NCI-H2171 (cell line): Measurements from ENCODE around the gene TSPAN13.

Experiments
- DNase-seq: peaks from one replicate; lab custom pipeline; 2025; lab: John Stamatoyannopoulos, UW

The TSPAN13 gene

DNA sequence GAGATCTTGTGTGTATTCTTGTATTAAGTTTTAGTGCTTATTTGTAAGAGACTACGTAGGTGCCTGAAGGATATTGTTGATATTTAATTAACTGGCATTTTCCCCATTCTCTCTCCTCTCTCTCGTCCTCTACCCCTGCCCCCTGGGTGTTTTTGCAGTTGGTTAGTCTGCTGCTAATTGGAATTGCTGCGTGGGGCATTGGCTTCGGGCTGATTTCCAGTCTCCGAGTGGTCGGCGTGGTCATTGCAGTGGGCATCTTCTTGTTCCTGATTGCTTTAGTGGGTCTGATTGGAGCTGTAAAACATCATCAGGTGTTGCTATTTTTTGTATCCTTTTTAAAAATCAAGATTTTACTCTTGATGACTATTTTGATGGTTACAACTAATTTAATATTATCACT lies 22.5 kb downstream of the TSPAN13 start:
- DNase-seq: no peak

DNA sequence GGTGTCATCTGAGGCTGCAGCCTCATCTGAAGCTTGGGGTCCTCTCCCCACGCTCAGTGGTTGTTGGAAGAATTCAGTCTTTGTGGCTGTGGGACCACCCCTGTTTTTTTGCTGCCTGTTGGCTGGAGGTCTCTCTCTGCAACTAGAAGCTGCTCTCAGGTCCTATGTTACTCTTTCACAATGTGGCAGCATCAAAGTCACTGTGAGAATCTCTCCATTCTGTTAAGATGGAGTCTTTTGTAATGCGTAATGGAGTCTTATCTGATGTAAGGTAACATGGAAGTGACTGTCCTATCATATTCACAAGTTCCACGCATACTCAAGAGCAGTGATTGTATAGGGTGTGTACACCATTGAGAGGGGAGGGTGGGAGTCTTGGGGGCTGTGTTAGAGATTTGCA lies 24.9 kb downstream of the TSPAN13 start:
- DNase-seq: no peak

DNA sequence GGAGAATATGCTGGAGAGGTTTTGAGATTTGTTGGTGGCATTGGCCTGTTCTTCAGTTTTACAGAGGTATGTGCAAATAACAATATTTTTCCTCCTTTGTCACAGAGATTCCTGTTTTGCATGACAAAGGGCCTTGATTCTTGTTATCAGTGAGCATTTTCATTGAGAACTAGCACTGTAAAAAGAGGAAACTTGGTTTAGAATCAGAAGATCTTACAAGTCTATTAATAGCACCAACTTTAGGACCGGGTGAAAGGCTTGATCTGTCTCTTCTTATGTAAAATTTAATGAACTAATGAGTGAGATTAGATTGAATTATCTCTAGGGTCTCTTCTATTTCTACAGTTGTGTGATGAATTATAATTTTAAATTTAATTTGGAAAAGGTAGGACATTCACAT lies 25.5 kb downstream of the TSPAN13 start:
- no peak for DNase-seq

DNA sequence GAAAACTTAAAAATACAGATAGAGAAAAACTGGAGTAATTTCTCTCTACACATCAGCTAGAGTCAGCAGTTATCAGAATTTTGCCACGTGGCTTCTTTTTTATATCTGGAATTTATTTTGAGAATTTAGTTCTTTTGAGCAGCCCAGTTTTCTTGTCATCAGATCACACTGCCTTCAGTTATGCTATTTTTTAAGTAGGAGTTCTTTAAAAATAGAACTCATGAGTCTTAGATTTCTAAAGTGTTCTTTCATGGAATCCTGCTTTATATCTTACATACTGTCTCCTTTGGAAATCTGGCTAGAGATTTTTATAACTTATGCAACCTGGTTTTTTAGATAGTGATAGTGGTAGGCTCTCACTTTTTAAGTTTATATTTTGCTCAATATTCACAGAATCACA lies 27.0 kb downstream of the TSPAN13 start:
- DNase-seq: no peak

DNA sequence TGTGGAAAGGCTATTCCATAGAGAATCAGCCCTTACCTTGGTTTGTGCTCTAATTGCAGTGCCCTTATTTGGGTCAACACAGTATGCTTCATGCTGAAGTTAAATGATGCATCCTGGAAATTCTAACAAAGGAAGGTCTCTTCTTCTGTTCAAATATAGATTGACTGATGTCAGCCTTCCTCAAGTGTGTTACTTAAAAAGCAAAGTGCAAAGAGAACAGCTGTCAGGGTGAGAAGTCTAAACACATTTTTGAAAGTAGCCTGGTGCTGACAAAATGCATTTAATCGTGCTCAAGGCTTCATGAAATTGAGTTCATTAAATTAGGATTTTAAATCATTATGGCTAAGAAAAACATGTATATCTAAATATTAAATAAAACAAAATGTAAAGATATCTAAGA lies 31.8 kb downstream of the TSPAN13 start:
- DNase-seq: no peak

DNA sequence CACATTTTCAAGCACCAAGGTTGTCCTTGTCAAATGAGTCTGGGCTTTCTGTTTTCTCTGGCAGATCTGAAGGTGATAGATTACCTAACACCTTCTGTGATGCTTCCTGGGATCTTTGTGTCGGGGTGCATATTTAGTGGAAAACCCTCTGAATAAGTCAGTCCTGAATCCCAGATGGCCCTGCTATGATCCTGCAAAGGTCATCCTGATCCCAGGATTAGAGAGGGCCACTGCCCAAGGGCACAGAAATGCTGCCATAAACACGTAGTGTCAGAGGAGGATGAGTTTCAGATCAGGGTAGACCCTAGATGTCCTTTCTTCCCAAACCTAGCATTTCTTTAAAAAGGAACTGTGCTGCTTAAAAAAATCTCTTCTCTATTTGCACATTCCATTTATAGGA lies 32.3 kb downstream of the TSPAN13 start:
- DNase-seq: no peak

DNA sequence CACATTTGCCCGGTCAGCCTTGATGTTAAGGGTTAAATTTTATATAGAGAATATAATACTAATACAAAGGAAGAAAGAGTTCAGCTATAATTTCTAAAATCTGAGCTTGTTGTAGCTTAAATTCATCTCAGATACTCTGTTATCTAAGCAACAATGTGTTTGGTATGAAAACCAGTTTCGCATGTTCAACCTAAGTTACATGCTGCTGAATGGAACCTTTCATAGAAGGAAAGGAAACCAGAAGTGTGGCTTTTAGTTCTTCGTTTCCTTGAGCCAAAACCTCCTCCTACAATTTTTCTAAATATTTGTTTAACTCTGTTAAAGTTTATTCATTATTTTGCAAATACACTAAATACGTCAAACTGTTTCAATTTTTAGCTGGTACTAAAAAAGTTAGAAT lies 32.7 kb downstream of the TSPAN13 start:
- DNase-seq: no peak

DNA sequence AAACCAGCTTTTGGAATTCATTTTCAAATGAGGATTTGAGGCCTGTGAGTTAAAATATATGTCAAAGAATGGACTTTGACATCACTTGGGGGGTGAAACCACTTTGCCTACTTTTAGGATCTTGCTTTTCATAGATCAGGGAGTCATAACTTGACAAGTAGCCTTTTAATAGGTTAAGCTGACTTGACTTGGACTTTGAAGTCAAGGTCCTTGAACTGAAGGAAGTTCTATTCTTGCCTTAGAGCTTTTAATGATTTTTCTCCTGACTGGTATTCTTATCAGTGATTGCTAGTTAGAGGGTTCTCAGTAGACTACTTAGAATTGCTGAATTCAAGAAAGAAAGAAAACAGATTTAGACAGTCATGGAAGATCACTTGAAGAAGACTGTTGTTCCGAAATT lies 33.6 kb downstream of the TSPAN13 start:
- no peak for DNase-seq

DNA sequence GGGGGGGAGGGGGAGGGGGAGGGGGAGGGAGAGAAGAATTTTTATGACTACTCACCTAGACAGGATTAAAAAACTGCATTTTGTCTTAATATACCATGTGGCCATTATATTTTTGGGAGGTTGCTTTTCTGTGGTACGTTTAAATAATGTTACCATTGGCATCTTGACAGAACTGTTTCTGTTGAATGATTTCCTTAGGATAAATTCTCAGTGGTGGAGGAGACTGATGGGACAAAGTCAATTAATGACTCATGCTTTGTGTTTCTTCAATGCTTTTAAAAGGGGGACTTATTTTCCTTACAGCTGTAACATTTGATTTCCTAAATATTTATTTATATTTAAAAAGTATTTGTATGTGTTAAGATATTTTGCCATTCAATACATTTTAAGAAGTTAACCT lies 37.5 kb downstream of the TSPAN13 start:
- DNase-seq: no peak

DNA sequence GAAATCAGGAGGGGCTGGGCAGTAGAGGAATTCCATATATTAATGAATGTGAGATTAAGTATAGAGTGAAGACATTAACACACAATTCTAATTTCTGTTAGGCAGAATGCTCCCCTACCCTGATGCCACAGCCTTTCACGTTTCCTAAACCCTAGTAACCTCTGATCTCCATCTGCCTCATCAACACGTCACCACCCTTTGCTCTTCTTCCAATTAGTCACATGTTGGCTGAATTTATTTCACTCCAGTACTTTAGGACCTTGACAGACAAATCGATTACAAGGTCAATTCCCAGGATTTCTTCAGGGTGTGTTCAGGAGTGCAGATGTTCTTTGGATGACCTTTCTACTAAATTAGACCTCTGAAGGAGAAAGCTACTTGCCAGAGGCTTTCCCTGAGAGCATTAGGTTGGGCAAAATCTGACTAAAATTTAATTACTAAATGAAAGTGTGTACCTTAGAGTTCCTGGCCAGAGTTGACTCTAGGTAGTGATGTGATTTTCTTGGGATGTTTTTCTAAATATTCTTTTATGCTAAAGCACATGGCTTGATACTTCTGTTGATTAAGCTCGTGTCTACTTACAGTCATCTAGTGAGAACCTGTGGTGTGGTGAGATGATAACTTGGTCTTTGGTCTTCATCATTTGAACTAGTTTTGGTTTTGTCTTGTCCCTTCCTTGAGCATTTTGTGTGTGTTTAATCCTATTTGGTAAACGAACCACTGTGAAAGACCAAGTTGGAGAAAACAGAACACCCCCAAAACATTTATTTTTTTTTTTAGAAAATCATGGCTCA lies 38.5 kb downstream of the TSPAN13 start:
- no peak for DNase-seq

DNA sequence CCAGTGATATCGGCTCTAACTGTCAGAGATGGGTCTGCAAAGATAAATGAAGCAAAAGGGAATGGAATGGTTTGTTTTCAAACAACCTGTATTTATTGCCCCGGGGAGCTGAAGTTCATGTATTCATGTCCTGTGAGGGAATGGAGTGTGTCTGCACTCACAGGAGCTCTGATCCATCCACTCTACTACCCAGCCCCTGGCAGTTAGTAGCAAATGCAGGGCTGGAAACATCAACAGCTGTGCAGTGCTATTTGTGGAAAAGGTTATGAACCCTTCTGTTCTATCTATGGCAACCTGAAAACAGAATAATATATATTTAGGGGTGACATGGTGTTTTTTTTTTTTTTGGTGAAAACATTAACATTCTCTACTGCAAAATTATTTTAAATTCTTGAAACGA lies 41.4 kb downstream of the TSPAN13 start:
- peak; percentile 23 for DNase-seq

DNA sequence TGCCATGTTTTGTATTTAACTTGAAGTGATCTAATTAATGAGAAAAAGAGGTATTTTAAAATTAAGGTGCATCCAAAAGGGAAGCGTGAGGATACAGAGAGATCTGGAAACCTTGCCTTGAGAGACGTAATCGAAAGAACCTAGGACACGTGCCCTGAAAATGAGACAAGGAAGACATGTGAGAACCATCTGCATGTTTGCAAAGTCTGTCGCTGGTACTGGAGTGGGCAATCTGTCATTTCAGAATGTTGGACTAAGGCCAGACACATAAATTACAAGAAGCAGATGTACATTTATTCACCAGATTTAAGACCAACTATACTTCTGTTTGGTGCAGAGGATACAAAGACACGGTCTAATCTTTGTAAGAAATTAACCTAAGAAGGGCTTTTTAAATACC lies 42.1 kb downstream of the TSPAN13 start:
- DNase-seq: peak; percentile 88

DNA sequence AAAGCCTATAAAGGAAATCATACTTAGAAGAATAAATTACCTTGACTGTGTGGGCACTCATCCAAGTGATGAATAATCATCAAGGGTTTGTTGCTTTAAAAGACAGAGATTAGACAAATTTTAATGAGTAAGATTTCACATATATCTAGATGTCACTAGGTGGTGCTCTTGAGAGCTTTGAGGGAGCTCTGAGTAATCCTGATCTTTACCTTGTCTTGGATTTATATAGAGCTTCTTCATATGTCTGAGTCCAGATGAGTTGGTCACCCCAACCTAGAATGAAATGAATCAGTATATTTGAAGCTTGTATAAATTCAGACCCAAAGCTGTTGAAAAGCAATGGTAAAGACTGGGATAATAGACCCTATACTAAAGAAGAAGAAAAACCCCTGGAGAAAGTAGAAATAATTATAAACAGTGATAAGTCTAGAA lies 47.6 kb downstream of the TSPAN13 start:
- peak; percentile 28 for DNase-seq

DNA sequence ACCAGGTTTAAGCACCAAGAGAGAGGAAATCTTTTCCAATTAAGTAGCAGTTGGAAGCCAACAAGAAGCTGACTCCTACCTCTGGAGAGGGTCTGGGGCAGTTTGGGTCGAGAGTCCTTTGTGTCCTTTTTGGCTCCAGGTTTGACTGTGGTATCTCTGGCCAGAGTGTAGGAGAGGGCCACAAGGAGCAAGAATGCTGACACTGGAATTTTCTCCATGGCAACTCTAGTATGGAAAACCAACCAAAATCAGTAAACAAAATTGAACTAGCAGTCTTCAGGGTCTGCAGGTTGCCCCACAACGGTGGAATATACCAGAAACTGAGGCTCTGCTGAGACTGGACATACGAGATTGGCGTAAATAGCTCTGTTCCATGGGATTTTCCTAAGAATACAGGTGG lies 48.0 kb downstream of the TSPAN13 start:
- no peak for DNase-seq

DNA sequence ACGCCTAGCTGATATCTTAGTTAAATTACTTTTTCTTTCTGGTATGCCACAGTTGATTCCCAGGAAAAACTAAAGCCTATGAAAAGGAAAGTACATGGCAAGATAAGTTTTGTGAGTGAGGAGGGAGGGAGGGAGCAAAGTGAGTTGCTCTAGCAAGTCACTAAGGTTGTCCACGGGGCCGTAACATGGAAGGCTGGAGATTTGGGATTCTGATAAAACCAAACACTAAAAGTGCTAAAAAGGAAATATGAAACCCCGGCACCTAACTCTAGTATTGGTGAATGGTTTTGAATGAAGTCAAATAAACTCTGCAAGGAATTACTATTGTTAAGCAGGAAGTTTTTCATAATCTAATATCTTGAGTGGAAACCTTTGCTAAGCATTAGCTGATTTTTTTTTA lies 49.6 kb downstream of the TSPAN13 start:
- no peak for DNase-seq

DNA sequence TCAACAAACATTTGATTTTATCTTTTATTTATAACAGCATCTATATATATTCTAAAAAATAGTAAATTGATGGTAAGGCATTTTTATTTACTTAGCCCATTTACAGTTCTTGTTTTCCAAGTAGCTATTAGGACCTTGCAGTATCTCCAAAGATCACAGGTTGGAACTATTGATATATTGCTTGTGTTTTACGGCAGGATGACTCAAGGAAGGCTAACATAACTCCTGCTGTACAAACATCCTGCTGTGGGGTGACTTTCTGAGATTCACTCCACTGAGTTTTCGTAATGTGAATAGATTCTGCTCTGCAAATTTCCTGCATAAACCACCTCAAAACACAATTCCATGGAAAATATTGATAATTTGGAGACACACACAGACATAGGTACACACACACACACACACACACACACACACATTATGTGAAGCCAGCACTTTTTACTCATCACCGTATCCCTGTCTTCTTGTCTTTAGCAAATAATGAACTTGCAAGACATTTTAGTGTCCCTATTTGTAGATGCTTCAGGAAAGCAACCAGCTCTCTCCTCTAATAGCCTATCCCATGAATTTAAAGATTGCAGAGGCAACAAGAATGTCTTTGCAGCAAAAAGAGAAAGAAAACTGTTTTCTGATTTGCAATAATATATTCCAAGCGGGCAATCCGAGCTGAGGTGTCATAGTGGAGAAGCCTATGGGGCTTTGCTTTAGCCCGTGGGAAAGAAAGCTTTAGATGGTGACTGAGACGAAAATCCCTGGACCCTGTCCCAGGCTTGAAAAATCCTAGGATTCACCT lies 50.5 kb downstream of the TSPAN13 start:
- no peak for DNase-seq

DNA sequence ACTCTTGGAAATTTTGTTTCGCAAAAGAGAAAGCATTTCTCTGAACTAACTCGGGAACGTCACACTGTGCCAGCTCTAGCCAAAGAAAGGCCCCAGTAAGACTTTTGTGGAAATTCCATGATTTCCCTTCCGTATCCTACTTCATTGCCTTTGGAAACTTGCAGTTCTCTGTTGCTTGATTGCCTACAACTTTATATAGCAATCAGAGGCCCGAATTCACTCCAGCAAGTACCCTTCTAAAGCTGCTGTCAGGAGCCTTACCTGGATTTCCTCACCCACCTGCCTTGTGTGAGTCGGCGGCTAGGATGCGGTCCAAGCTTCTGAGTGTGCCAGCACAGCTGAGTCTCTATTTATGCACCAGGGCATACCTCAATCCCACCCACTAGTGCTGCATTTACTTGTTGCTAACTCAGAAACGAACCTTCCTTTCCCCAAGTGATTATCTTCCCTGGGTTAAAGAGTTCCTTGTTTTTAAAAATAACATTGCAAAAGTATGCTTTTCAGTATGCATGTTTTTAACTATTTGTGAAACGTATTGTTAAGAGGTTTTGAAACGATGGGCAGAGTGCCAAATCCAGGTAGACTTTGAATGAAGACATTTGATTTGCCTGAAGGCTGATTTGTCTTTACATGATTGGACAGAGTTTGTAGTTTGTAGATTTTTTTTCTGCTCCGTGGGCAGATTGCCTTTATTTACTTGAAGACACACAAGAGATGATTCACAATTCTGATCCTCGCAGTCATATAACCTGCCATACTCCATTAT lies 51.3 kb downstream of the TSPAN13 start, which contains the start of gene AGR2:
Gene AGR2, minus strand, starts transcription at position 326 of the 766 bp plus-strand sequence. CDS start 3,203 bp downstream, outside the sequence.
- no peak for DNase-seq

DNA sequence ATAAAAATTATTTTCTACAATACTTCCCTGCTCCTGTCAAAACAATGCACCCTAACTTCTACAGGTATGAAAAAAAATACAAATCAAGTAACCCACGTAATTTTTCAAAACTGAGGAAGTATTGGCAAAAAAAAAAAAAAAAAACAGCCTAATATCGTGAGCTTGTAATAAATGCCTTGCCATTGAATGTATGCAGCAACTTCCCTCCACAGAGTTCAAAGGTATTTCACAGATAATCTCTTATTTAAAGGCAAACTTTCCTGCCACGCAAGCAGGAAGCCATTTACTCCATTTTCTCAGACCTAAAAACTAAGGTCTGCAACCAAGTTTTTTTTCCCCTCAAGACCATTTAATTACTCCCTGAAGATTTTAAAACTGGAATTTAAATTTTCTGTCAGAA lies 51.9 kb downstream of the TSPAN13 start:
- DNase-seq: no peak

DNA sequence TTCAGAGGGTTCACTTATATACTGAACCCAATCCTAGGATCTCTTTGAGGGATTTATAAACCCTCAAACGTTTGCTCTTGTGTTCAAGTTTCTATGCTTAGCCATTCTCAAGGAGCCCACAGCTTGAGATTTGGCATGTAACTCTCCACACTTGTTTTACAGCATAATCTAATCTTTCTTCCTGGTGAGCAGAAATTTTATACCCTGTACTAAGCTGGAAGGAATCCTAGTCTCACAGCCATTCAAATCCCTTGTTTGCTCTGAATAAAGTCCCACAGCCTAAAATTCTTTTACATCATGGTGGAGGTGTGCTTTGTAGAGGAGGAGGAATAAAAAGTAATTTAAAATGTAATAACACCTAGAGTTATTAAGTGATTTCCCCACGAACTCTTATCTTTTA lies 56.6 kb downstream of the TSPAN13 start:
- DNase-seq: no peak

DNA sequence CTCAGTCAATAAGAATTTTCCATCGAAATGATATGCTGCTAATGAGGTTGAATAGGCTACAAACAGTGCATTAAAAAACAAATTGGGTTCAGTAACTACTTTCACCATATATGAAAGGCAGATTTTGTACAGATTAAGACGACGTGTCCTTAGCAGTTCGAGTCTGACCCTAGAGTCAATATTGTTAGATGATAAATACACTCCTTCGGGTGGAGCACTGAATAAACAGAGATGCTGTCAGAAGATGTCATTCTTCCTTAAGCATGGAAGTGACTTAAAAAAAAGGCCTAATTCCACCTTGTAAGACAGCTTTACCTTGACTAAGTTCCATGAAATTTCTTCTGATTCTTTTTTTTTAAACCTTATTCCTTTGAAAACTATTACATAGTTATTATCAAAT lies 57.0 kb downstream of the TSPAN13 start:
- DNase-seq: no peak

DNA sequence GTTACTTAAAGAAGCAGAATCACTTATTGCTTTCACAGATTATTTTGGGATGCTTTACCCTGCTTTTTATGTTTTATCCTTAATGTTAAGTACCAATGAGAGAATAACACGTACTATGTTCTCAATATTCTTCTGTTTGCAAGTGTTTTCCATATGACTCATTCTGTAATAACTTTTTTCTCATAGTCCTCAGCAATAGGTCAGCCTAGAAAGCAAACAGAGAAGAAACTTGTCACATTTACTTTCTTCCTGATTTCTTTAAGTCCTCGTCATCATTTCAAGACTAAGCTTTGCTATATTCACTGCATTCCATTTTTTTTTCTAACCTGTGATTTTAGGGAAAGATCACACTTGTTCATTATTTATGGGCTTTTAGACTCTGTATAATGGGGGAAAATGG lies 58.0 kb downstream of the TSPAN13 start:
- no peak for DNase-seq

DNA sequence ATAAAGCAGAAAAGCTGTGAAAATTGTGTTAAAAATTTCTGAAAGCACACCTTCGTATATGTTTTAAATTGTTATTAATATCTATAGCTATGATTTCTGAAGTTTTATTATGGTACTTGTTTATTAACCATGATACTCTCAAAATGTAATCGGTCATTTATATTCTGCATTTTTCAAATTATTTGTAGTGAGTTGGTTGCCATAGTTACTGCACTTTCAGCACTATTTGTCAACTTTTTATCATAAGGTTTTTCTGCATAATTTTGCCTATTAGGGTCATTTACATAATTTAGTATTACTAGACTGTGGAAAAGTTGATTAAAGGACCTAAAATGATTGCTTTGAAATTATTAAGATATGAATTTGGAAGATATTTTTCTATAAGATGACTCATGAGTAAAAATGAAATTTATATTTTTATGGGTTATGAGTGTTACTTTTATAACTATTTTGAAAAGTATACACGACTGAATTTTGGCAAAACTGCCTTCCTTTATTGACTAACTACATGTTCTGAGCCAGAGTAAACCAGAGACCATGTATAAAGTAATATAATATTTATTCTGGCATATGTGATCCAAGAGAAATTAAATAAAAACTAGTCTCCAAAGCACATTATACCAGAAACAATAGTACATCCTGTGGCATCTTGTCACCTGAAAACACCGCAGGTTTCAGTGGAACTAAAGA lies 59.1 kb downstream of the TSPAN13 start:
- DNase-seq: no peak
